MCF 10A (cell line): ENCODE measurements around the gene VPREB3. TPM values are rescaled to one million over a fixed set of nuclear protein-coding genes. Genes with fewer than 3 reads are reported as not detected.

ENCODE experiments used
- BruUV-seq: library from RNA; stranded (reverse); fragments of 400-500 nt; replicated peaks from 2 replicates; lab custom pipeline; 2021; lab: Mats Ljungman, UMichigan
- CTCF ChIA-PET: fragments of 300-600 bp; sonication (Branson Sonifier 250); formaldehyde crosslinking; extraction: SDS; loops from one replicate; lab custom pipeline; 2021; ENCODE audit warnings: antibody characterized with exemption, inconsistent platforms; lab: Yijun Ruan, JAX
- POLR2A ChIA-PET: fragments of 300-600, 350-650 bp; sonication (Branson Sonifier 250); formaldehyde crosslinking; extraction: SDS; loops from one replicate; lab custom pipeline; 2020; ENCODE audit warnings: antibody characterized with exemption, inconsistent platforms; lab: Yijun Ruan, JAX
- DNase-seq: peaks from one replicate; pipeline ENCODE4 v3.0.0-alpha.2; 2018; ENCODE audit not compliant: unreplicated experiment
- H3K27ac Mint-ChIP-seq: one replicate; pipeline ENCODE4 v1.8.0; 2022; ENCODE audit warnings: mild to moderate bottlenecking, low read depth, mixed read lengths; ENCODE audit not compliant: unreplicated experiment
- H3K27me3 Mint-ChIP-seq: one replicate; pipeline ENCODE4 v1.8.0; 2022; ENCODE audit warnings: mixed read lengths; ENCODE audit not compliant: insufficient read depth, unreplicated experiment
- H3K36me3 Mint-ChIP-seq: one replicate; pipeline ENCODE4 v1.8.0; 2022; ENCODE audit warnings: mild to moderate bottlenecking, moderate library complexity, mixed read lengths; ENCODE audit not compliant: insufficient read depth, unreplicated experiment
- H3K4me1 Mint-ChIP-seq: one replicate; pipeline ENCODE4 v1.8.0; 2022; ENCODE audit warnings: mixed read lengths; ENCODE audit not compliant: insufficient read depth, unreplicated experiment
- H3K4me3 Mint-ChIP-seq: one replicate; pipeline ENCODE4 v1.8.0; 2022; ENCODE audit warnings: mild to moderate bottlenecking, moderate library complexity, mixed read lengths; ENCODE audit not compliant: unreplicated experiment
- H3K9me3 Mint-ChIP-seq: one replicate; pipeline ENCODE4 v1.8.0; 2022; ENCODE audit warnings: mixed read lengths; ENCODE audit not compliant: unreplicated experiment
- intact Hi-C: fragments of 100-400 bp; cut with micrococcal nuclease; formaldehyde crosslinking; loops from 2 replicates; pipeline ENCODE4 v1.14.1; 2022
- total RNA-seq: library from RNA; stranded (reverse); gene quantifications from 2 replicates; pipeline ENCODE4 v1.2.3, GENCODE V29; 2022
- TF ChIP-seq, protein P1 (sequence below): fragments of 200-600 bp; IDR thresholded peaks from one replicate; pipeline ENCODE4 v1.8.0; 2022; ENCODE audit warnings: antibody characterized with exemption, mild to moderate bottlenecking; ENCODE audit not compliant: unreplicated experiment

The VPREB3 gene
- total RNA-seq, 1 experiment from 2014 or later: not detected

GRCh38 chr22:23787910-23788309, 33.7 kb upstream of the VPREB3 start:
- ChIA-PET POLR2A (interaction anchor here (0.7 to 1.4 kb wide), 6 partner anchors 13 to 106 kb away, joined by 3 to 6 read pairs (median 4); partner anchors contain the start of genes MIF, MMP11 and ZNF70), CTCF (no interaction called here)
- TF ChIP-seq, protein P1, sequence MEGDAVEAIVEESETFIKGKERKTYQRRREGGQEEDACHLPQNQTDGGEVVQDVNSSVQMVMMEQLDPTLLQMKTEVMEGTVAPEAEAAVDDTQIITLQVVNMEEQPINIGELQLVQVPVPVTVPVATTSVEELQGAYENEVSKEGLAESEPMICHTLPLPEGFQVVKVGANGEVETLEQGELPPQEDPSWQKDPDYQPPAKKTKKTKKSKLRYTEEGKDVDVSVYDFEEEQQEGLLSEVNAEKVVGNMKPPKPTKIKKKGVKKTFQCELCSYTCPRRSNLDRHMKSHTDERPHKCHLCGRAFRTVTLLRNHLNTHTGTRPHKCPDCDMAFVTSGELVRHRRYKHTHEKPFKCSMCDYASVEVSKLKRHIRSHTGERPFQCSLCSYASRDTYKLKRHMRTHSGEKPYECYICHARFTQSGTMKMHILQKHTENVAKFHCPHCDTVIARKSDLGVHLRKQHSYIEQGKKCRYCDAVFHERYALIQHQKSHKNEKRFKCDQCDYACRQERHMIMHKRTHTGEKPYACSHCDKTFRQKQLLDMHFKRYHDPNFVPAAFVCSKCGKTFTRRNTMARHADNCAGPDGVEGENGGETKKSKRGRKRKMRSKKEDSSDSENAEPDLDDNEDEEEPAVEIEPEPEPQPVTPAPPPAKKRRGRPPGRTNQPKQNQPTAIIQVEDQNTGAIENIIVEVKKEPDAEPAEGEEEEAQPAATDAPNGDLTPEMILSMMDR: no peak
- Mint-ChIP-seq H3K27me3 (no peaks in the 10 kb centered on the region), H3K36me3 (peaks cover 20% of the 10 kb centered on the region), H3K27ac (peak overlapping the region; percentile 42), H3K4me3 (peak overlapping the region; percentile 80), H3K4me1 (peaks cover 9% of the 10 kb centered on the region), H3K9me3 (no peaks in the 10 kb centered on the region)
- no peak for DNase-seq
- intact Hi-C loops: no loop called here
- BruUV-seq: TSS peak; percentile 43

GRCh38 chr22:23787600-23787896, 33.3 kb upstream of the VPREB3 start:
- Mint-ChIP-seq H3K4me1 (peaks cover 9% of the 10 kb centered on the region), H3K36me3 (peaks cover 16% of the 10 kb centered on the region), H3K9me3 (no peaks in the 10 kb centered on the region), H3K27me3 (no peaks in the 10 kb centered on the region), H3K4me3 (peak overlapping the region; percentile 80), H3K27ac (peak overlapping the region; percentile 42)
- no TSS peak for BruUV-seq
- no peak for DNase-seq
- intact Hi-C loops: no loop called here
- TF ChIP-seq, protein P1: no peak
- POLR2A ChIA-PET: interaction anchor here (0.7 to 1.4 kb wide), 5 partner anchors 13 to 106 kb away, joined by 3 to 6 read pairs (median 4); partner anchors contain the start of genes MIF and MMP11
- CTCF ChIA-PET: interaction anchor here (0.6 kb wide), 1 partner anchor 101 kb away, joined by 4 read pairs; no protein-coding TSS in a partner anchor

DNA sequence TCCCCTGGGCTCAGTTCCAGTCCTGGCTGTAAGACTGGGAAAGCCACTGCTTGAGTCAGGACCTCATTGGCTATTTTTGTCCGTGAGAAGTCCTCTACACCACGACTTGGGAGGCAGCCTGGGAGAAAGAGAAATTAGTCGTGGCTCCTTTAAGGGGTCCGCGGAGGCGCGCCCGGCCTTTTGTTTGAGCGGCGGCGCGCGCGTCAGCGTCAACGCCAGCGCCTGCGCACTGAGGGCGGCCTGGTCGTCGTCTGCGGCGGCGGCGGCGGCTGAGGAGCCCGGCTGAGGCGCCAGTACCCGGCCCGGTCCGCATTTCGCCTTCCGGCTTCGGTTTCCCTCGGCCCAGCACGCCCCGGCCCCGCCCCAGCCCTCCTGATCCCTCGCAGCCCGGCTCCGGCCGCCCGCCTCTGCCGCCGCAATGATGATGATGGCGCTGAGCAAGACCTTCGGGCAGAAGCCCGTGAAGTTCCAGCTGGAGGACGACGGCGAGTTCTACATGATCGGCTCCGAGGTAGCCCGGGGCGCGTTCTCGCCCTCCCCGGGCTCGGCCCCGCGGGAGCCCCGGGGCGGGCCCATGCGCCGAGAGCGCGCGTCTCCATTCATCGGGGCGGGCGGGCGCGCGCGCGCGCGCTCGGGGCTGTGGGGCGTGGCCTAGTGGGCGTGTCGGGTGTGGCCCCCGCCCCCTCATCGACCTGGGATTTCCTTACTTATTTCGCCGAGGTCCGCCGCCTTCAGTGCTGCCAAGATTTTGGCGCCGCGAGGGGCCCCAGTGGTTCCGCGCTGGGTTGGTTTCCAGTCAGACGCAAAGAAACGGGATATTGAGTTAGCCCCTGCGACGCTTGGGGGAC, 32.8 kb upstream of the VPREB3 start, which contains the start of gene SMARCB1:
Gene SMARCB1, plus strand, starts transcription at position 215 of the 848 bp plus-strand sequence. Its CDS starts 204 bp downstream, at position 419.
- intact Hi-C loops: no loop called here
- TF ChIP-seq, protein P1: no peak
- no TSS peak for BruUV-seq
- H3K9me3 Mint-ChIP-seq: no peaks in the 10 kb centered on the region
- peak within 1 kb of the TSS; percentile 80 for H3K4me3 Mint-ChIP-seq
- H3K36me3 Mint-ChIP-seq: peaks cover 11% of the 10 kb centered on the region
- H3K27ac Mint-ChIP-seq: peak within 1 kb of the TSS; percentile 42
- ChIA-PET POLR2A (interaction anchor here (0.7 to 1.4 kb wide), 4 partner anchors 12 to 107 kb away, joined by 3 to 6 read pairs (median 4); partner anchors contain the start of genes MIF and MMP11), CTCF (interaction anchor here (0.6 kb wide), 1 partner anchor 101 kb away, joined by 4 read pairs; no protein-coding TSS in a partner anchor)
- peak; percentile 88 for DNase-seq
- peaks cover 9% of the 10 kb centered on the region for H3K4me1 Mint-ChIP-seq
- H3K27me3 Mint-ChIP-seq: no peaks in the 10 kb centered on the region

GRCh38 chr22:23786261-23786710, 32.1 kb upstream of the VPREB3 start:
- BruUV-seq: TSS peak; percentile 85
- Mint-ChIP-seq H3K4me1 (peaks cover 15% of the 10 kb centered on the region), H3K27ac (no peak overlapping the region), H3K27me3 (no peaks in the 10 kb centered on the region), H3K9me3 (no peaks in the 10 kb centered on the region), H3K4me3 (peak overlapping the region; percentile 80), H3K36me3 (peaks cover 5% of the 10 kb centered on the region)
- no peak for DNase-seq
- TF ChIP-seq, protein P1: no peak
- intact Hi-C loops: no loop called here
- CTCF ChIA-PET: interaction anchor here (0.6 to 1.0 kb wide), 3 partner anchors 17 to 582 kb away, joined by 3 to 6 read pairs (median 5); no protein-coding TSS in a partner anchor
- POLR2A ChIA-PET: interaction anchor here (1.0 kb wide), 1 partner anchor 11 kb away, joined by 4 read pairs; no protein-coding TSS in a partner anchor
